ENCODE data around the gene SMARCA4. TPM values are rescaled to one million over a fixed set of nuclear protein-coding genes. Genes with fewer than 3 reads are reported as not detected.
"Not testable (repeated sequence)": the region's sequence is repeated elsewhere in the genome, so short reads cannot be mapped to it uniquely, and the experiment has no call there.

Gene SMARCA4
- total and polyA plus RNA-seq, 12 donors = 46.3 to 124 (median 64.9) TPM

DNA sequence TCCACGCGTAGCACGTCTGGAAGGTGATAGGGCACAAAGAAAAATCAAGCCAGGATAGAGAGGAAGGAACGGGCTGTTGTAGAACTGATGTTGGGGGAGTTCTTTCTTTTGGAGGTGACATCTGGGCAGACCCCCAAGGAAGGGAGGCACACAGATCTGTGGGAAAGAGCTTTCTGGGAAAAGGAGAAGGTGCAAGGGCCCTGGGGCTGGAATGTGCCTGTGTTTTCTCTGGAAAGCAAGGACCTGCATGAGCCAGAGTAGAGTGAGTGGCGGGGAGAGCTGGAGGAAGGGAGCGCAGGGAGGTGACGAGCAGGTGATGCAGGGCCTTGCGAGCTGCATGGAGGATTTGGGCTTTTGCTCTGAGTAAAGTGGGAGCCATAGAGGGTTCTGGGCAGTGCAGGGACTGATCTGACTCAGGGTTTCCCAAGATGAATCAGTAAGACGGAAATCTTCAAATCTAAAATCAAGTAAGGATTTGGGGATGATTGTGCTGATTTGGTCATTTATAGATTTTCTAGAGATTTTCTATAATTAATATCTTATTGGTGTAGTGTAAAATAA lies 30.8 kb downstream of the SMARCA4 start:
- H3K4me3 ChIP-seq = no peak overlapping the region
- no peak overlapping the region for H3K27ac ChIP-seq
- H3K27me3 ChIP-seq = no peaks in the 10 kb centered on the region
- intact Hi-C loops (cut with DNase I) = no loop called here
- H3K9me3 ChIP-seq (replicated peaks in 1 of 3) = no peaks in the 10 kb centered on the region
- no peak for DNase-seq
- TF ChIP-seq, protein P1, sequence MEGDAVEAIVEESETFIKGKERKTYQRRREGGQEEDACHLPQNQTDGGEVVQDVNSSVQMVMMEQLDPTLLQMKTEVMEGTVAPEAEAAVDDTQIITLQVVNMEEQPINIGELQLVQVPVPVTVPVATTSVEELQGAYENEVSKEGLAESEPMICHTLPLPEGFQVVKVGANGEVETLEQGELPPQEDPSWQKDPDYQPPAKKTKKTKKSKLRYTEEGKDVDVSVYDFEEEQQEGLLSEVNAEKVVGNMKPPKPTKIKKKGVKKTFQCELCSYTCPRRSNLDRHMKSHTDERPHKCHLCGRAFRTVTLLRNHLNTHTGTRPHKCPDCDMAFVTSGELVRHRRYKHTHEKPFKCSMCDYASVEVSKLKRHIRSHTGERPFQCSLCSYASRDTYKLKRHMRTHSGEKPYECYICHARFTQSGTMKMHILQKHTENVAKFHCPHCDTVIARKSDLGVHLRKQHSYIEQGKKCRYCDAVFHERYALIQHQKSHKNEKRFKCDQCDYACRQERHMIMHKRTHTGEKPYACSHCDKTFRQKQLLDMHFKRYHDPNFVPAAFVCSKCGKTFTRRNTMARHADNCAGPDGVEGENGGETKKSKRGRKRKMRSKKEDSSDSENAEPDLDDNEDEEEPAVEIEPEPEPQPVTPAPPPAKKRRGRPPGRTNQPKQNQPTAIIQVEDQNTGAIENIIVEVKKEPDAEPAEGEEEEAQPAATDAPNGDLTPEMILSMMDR (IDR thresholded peaks at IDR 0.05) = no peak
- no peak for TF ChIP-seq POLR2A (IDR thresholded peaks at IDR 0.05)
- peaks cover 0 to 81% of the 10 kb centered on the region in 2 donors for H3K36me3 ChIP-seq (replicated peaks in 1 of 2)
- H3K4me1 ChIP-seq (replicated peaks in 1 of 2) = no peaks in the 10 kb centered on the region
- WGBS, 4 donors = 91 to 96% (median 94%) methylated on average over 9 of the region's 9 CpGs

DNA sequence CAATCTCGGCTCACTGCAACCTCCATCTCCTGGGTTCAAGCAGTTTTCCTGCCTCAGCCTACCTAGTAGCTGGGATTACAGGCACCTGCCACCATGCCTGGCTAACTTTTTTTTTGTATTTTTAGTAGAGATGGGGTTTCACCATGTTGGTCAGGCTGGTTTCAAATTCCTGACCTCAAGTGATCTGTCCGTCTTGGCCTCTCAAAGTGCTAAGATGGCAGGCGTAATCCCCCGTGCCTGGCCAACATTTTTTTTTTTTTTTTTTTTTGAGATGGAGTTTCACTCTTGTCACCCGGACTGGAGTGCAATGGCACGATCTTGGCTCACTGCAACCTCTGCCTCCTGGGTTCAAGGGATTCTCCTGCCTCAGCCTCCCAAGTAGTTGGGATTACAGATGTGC lies 31.3 kb downstream of the SMARCA4 start:
- intact Hi-C loops (cut with DNase I); H3K4me1 ChIP-seq (replicated peaks in 1 of 2); DNase-seq; H3K27me3 ChIP-seq; H3K4me3 ChIP-seq; H3K27ac ChIP-seq; H3K9me3 ChIP-seq (replicated peaks in 1 of 3): not testable (repeated sequence)
- 75 to 87% (median 85%) methylated on average over 6 of the region's 6 CpGs for whole genome bisulfite sequencing, 4 donors
- H3K36me3 ChIP-seq (replicated peaks in 1 of 2) = peaks cover 0 to 79% of the 10 kb centered on the region in 2 donors

DNA sequence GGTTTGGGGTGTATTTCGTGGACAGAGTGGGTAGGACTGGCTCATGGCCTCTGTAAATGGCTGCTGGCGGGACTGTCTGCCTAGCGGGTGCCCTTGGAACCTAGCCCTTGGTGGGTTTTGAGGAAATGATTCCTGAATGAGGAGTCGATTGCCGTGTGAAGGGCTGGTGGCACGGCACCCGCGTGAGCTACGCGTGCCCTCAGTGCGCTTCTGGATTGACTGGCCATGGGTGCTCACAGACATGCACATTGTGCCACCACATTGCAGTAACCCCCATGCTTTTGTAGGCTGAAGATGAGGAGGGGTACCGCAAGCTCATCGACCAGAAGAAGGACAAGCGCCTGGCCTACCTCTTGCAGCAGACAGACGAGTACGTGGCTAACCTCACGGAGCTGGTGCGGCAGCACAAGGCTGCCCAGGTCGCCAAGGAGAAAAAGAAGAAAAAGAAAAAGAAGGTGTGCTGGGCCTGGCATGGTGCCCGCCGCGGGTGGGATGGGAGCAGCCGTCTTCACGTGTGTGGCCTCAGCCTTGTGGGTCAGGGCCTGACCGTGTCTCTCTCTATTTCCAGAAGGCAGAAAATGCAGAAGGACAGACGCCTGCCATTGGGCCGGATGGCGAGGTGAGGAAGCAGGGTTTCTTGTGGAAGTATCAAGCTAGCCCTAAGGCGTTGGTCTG lies 35.2 kb downstream of the SMARCA4 start:
- DNase-seq = no peak
- 88 to 94% (median 91%) methylated on average over 19 to 29 of the region's 29 CpGs for WGBS, 4 donors
- H3K9me3 ChIP-seq (replicated peaks in 1 of 3) = no peaks in the 10 kb centered on the region
- intact Hi-C loops (cut with DNase I) = no loop called here
- H3K27me3 ChIP-seq = no peaks in the 10 kb centered on the region
- no peak for TF ChIP-seq POLR2A (IDR thresholded peaks at IDR 0.05)
- TF ChIP-seq, protein P1 (IDR thresholded peaks at IDR 0.05) = no peak
- H3K36me3 ChIP-seq (replicated peaks in 1 of 2) = peaks cover 0 to 69% of the 10 kb centered on the region in 2 donors
- H3K4me3 ChIP-seq = no peak overlapping the region
- no peak overlapping the region for H3K27ac ChIP-seq
- peaks cover 0 to 7% of the 10 kb centered on the region in 2 donors for H3K4me1 ChIP-seq (replicated peaks in 1 of 2)

DNA sequence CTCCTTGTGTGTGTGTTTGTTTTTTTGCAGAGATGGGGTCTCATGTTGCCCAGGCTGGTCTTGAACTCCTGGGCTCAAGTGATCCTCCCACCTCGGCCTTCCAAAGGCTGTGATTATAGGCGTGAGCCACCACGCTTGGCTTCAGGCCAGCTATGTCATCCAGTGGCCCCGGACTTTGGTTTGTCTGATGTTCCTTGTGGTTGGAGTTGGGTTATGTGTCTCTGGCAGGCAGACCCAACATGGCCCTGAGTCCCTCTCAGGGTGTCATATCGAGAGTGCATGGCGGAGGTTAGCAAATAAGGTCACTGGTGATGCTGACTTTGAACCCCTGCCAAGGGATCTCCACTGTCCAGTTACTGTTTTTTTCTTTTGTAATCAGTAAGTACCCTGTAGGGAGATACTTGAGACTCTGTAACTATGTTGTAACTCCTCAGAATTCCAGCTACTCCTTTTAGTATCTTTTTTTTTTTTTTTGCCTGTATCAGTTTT lies 37.3 kb downstream of the SMARCA4 start:
- intact Hi-C loops (cut with DNase I) = no loop called here
- 24 to 53% (median 33%) methylated on average over 3 to 6 of the region's 6 CpGs for WGBS, 4 donors
- H3K4me1 ChIP-seq (replicated peaks in 1 of 2) = peaks cover 0 to 7% of the 10 kb centered on the region in 2 donors
- H3K4me3 ChIP-seq = no peak overlapping the region
- DNase-seq = peak; percentile 49 to 93 (median 88)
- H3K27me3 ChIP-seq = no peaks in the 10 kb centered on the region
- H3K27ac ChIP-seq = peak overlapping the region in 2 of 5 donors; percentile 54 to 57
- peaks cover 0 to 66% of the 10 kb centered on the region in 2 donors for H3K36me3 ChIP-seq (replicated peaks in 1 of 2)
- H3K9me3 ChIP-seq (replicated peaks in 1 of 3) = no peaks in the 10 kb centered on the region
- TF ChIP-seq, protein P1 (IDR thresholded peaks at IDR 0.05) = no peak
